ENCODE measurements around the gene LMF1. TPM values are rescaled to one million over a fixed set of nuclear protein-coding genes. Genes with fewer than 3 reads are reported as not detected.

LMF1 gene
- total RNA-seq, 3 donors from 2014 or later, result 14.1 to 26.4 (median 21.4) TPM

DNA sequence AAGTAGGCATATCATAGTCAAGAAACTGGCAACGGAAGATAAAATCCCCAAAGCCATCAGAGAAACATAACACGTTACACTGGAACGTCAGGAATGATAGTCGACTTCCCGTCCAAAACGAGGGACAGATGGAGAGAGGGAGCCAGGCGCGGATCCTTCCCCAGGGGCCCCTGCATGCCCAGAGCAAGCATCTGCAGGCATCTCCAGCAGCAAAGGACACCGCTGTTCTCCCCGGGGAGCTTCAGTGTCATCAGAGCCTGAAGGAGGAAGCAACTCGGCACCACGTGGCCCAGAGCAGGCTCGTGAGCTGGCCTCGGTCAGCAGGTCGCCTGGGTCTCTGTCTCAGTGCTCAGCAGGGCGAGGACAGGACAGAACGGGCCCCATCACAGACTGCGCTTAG is 50.1 kb downstream of the LMF1 start:
- DNase-seq (ENCODE audit: low spot score in 2 of 2), result peak in 1 of 2 donors; percentile 30
- Histone ChIP-seq H3K4me3 (no peak overlapping the region), H3K36me3 (peaks cover 6% of the 10 kb centered on the region), H3K9me3 (no peaks in the 10 kb centered on the region), H3K4me1 (no peaks in the 10 kb centered on the region), H3K27me3 (no peaks in the 10 kb centered on the region), H3K27ac (peak overlapping the region; percentile 45 to 83)
- intact Hi-C loops (cut with DNase I; ENCODE audit: low total_unique reads), result loop anchor here (1.0 kb wide), 1 partner anchor 20 kb away; no protein-coding TSS in a partner anchor
- TF ChIP-seq, protein P1, sequence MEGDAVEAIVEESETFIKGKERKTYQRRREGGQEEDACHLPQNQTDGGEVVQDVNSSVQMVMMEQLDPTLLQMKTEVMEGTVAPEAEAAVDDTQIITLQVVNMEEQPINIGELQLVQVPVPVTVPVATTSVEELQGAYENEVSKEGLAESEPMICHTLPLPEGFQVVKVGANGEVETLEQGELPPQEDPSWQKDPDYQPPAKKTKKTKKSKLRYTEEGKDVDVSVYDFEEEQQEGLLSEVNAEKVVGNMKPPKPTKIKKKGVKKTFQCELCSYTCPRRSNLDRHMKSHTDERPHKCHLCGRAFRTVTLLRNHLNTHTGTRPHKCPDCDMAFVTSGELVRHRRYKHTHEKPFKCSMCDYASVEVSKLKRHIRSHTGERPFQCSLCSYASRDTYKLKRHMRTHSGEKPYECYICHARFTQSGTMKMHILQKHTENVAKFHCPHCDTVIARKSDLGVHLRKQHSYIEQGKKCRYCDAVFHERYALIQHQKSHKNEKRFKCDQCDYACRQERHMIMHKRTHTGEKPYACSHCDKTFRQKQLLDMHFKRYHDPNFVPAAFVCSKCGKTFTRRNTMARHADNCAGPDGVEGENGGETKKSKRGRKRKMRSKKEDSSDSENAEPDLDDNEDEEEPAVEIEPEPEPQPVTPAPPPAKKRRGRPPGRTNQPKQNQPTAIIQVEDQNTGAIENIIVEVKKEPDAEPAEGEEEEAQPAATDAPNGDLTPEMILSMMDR (IDR thresholded peaks at IDR 0.05), result no peak
- no peak for TF ChIP-seq POLR2AphosphoS5 (IDR thresholded peaks at IDR 0.05)
- no peak for TF ChIP-seq POLR2A (IDR thresholded peaks at IDR 0.05)

DNA sequence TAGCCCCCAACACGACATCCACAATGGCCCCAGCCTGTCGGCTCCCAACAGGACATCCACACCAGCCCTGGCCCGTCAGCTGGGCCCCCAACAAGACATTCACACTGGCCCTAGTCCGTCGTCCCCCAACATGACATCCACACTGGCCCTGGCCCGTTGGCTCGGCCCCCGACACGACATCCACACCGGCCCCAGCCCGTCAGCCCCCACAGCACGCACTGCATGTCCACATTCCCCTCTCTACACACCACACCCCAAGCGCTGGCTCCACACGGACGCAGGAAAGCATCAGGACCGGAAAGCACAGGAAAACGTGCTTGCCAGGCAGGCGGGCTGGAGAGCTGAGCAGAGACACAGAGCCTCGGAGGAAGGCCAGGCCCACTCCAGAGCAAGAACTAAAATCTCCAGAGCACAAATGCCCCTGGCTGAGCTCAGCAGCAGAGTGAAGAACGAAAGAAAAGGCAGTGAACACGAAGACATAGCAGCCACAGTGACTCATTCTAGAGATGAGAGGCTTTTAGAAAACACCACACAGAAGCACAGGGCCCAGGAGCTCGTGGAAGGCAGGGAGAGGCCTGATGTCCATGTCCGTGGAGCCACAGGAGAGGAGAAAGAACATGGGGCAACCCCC is 50.6 kb downstream of the LMF1 start:
- Histone ChIP-seq H3K36me3 (peaks cover 6% of the 10 kb centered on the region), H3K4me3 (no peak overlapping the region), H3K9me3 (no peaks in the 10 kb centered on the region), H3K4me1 (no peaks in the 10 kb centered on the region), H3K27ac (peak overlapping the region; percentile 45 to 83), H3K27me3 (no peaks in the 10 kb centered on the region)
- TF ChIP-seq, protein P1 (IDR thresholded peaks at IDR 0.05), result no peak
- TF ChIP-seq POLR2A (IDR thresholded peaks at IDR 0.05) (no peak), POLR2AphosphoS5 (IDR thresholded peaks at IDR 0.05) (no peak)
- intact Hi-C loops (cut with DNase I; ENCODE audit: low total_unique reads), result loop anchor here (1.0 kb wide), 1 partner anchor 20 kb away; no protein-coding TSS in a partner anchor
- no peak for DNase-seq (ENCODE audit: low spot score in 2 of 2)

DNA sequence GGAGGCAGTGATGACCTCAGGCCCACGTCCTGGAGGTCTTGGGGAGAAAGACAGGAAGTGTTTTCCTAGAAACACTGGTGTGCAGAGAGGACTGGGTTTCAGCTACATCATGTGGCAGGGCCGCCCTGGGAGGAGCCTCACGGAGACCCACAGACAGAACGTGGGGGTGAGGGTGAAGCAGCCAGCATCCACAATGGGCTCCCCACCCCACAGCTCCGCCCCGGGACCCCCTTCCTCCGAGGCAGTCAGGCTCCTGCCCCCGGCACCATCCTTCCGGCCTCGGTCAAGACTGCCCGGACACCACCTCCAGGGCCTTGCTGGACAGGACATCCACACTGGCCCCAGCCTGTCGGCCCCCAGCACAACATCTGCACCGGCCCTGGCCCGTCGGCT is 51.1 kb downstream of the LMF1 start:
- peaks cover 6% of the 10 kb centered on the region for H3K36me3 ChIP-seq
- H3K4me1 ChIP-seq, result no peaks in the 10 kb centered on the region
- no peak overlapping the region for H3K4me3 ChIP-seq
- TF ChIP-seq POLR2AphosphoS5 (IDR thresholded peaks at IDR 0.05), result no peak
- TF ChIP-seq, protein P1 (IDR thresholded peaks at IDR 0.05), result no peak
- TF ChIP-seq POLR2A (IDR thresholded peaks at IDR 0.05), result no peak
- H3K9me3 ChIP-seq, result no peaks in the 10 kb centered on the region
- intact Hi-C loops (cut with DNase I; ENCODE audit: low total_unique reads), result loop anchor here (1.0 kb wide), 1 partner anchor 21 kb away; no protein-coding TSS in a partner anchor
- no peak for DNase-seq (ENCODE audit: low spot score in 2 of 2)
- H3K27me3 ChIP-seq, result no peaks in the 10 kb centered on the region
- H3K27ac ChIP-seq, result peak overlapping the region; percentile 45 to 83

DNA sequence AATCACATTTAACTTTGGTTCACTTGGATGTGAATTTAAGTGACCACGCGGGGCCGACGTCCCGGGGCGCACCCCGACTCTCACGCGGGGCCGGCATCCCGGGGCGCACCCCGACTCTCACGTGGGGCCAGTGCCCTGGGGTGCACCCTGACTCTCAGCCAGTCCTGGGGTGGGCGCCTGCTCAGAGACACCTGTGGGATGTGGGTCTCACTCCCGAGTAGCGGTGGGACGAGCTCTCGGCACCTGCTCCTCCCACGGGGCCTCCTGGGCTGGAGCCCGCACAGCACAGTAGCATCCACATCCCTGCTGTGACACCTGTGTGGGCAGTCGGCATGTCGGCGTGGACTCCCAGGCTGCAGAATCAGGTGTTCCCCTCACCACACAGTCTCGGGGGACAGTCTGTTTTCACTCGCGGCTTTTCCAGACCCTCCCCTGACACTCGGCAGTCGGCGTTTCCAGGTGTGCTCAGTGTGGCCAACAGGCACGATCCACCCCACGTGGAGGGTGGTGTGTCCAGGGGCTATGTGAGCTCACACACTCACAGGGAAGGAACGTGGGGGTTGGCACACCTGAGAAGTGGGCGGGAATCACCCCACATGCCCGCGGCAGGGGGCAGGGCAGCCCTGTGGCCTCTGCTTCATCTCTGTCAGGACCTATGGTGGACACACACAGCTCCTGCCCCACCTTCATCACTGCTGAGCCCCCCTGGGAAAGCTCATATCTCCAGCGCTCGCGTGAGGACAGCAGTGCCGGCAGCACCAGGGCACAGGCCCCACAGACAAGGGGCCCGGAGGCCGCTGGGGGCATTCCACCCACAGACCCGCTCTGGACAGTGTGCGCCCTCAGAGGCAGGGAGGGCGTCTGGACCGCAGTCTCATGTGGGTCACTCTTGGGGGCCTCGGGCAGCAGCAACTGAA is 51.8 kb downstream of the LMF1 start:
- no peak for TF ChIP-seq POLR2A (IDR thresholded peaks at IDR 0.05)
- no peak for TF ChIP-seq POLR2AphosphoS5 (IDR thresholded peaks at IDR 0.05)
- TF ChIP-seq, protein P1 (IDR thresholded peaks at IDR 0.05), result no peak
- Histone ChIP-seq H3K27me3 (no peaks in the 10 kb centered on the region), H3K4me3 (no peak overlapping the region), H3K9me3 (no peaks in the 10 kb centered on the region), H3K27ac (peak overlapping the region in 1 of 2 donors; percentile 83), H3K36me3 (peaks cover 6% of the 10 kb centered on the region), H3K4me1 (no peaks in the 10 kb centered on the region)
- intact Hi-C loops (cut with DNase I; ENCODE audit: low total_unique reads), result no loop called here
- DNase-seq (ENCODE audit: low spot score in 2 of 2), result no peak

DNA sequence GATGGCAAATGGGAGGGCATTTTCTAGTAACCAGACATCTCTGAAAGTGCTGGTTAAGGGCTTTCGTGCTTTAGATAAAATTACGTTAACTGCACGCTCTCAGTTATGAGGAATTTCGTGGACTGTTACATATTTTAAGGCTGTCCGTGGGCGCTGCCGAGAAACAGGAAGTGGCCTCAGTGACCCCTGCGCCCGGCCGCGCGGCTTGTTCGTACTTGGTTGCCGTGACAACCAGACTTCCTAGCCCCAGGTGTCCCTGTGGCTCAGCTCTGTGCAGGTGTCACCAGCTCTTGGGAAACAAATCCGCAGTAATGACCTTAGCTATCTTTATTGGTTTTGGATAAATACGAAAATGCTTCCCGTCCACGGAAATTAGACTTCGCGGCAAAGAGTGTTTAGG is 52.7 kb downstream of the LMF1 start:
- Histone ChIP-seq H3K36me3 (peaks cover under 1% of the 10 kb centered on the region), H3K27ac (no peak overlapping the region), H3K27me3 (no peaks in the 10 kb centered on the region), H3K9me3 (no peaks in the 10 kb centered on the region), H3K4me1 (no peaks in the 10 kb centered on the region), H3K4me3 (no peak overlapping the region)
- no peak for TF ChIP-seq POLR2A (IDR thresholded peaks at IDR 0.05)
- no peak for TF ChIP-seq POLR2AphosphoS5 (IDR thresholded peaks at IDR 0.05)
- TF ChIP-seq, protein P1 (IDR thresholded peaks at IDR 0.05), result no peak
- intact Hi-C loops (cut with DNase I; ENCODE audit: low total_unique reads), result no loop called here
- DNase-seq (ENCODE audit: low spot score in 2 of 2), result no peak
